HG02678 (cell line): Measurements from ENCODE around the gene CKAP2L.

ENCODE experiments used
- ATAC-seq: cut with Tn5 transposase; IDR thresholded peaks from one replicate; pipeline ENCODE4 v1.9.1; 2021; ENCODE audit warnings: mild to moderate bottlenecking, moderate library complexity; ENCODE audit not compliant: unreplicated experiment

CKAP2L gene

GRCh38 chr2:112764071-112765044 is at the start of gene CKAP2L:
Gene CKAP2L (minus strand): TSS chr2:112764609. CDS start chr2:112764598, 11 bp downstream.
- ATAC-seq = peak; percentile 99

GRCh38 chr2:112813280-112813966 is 49.0 kb upstream of the CKAP2L start:
- ATAC-seq = no peak

- ATAC-seq = peak; percentile 68
Observed at GRCh38 chr2:112812318-112813267, 48.2 kb upstream of the CKAP2L start.

- ATAC-seq = no peak
Observed at GRCh38 chr2:112811841-112812306, 47.5 kb upstream of the CKAP2L start.

GRCh38 chr2:112811276-112811831 is 46.9 kb upstream of the CKAP2L start:
- no peak for ATAC-seq

- no peak for ATAC-seq
Observed at GRCh38 chr2:112809112-112809511, 44.7 kb upstream of the CKAP2L start.

GRCh38 chr2:112807233-112807807 is 42.9 kb upstream of the CKAP2L start:
- ATAC-seq = no peak

- peak; percentile 58 for ATAC-seq
Observed at GRCh38 chr2:112805542-112805941, 41.1 kb upstream of the CKAP2L start.

GRCh38 chr2:112803691-112804521 is 39.5 kb upstream of the CKAP2L start:
- ATAC-seq = peak; percentile 44

- ATAC-seq = no peak
Observed at GRCh38 chr2:112800881-112801583, 36.6 kb upstream of the CKAP2L start.

GRCh38 chr2:112798979-112799975 is 34.9 kb upstream of the CKAP2L start:
- ATAC-seq = no peak

GRCh38 chr2:112796486-112796885 is 32.1 kb upstream of the CKAP2L start:
- no peak for ATAC-seq

- ATAC-seq = no peak
Observed at GRCh38 chr2:112795774-112796173, 31.4 kb upstream of the CKAP2L start.

- no peak for ATAC-seq
Observed at GRCh38 chr2:112794841-112795240, 30.4 kb upstream of the CKAP2L start.

- peak; percentile 71 for ATAC-seq
Observed at GRCh38 chr2:112794131-112794733, 29.8 kb upstream of the CKAP2L start.

GRCh38 chr2:112793449-112793978 is 29.1 kb upstream of the CKAP2L start:
- ATAC-seq = no peak

GRCh38 chr2:112792419-112792818 is 28.0 kb upstream of the CKAP2L start:
- no peak for ATAC-seq
